Measurements from ENCODE around the gene IRAG1.

IRAG1 gene

DNA sequence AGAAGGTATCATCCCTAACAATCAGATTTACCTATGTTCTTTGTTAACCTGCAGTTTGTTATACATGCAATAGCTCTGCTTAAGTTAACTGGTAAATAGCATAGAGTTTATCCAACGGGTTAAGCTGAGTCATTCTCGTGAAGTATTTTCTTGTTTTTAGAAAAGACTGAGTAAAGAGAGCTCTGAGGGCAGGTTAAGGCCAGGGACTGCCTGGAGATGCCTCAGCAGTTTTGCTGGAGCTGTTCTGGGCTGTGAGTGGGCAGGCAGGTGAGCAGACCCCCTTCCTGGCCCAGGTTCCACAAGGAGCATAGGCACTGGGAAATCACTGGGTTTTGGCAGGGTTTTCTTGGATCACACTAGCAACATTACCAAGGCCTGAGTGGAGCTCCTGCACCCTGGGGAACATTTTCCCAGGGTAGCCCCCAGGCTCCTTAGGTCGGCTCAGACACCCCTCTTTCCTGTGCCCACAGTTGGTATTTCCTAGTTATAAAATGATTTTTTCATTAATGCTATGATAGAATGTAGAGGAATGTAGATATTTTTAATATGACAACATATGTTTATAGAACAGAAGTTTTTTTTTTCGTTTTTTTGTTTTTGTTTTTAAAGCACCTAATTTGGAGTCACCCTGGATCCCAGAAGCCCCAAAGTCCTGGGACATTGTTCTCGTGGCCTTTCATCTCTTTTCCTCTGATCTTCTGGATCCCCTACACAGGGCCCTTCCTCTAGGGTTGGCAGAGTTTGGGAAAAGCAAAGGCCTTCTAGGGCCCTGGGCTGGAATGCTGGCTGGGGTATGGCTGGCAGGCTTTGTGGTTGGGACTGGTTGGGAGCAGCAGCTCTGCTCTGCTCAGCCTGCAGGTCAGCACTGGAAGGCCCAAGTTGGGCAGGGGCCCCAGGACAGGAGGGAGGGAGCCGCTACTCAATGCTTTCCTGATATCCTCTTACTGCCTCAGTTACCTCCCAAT, 26.7 kb downstream of the IRAG1 start:
- DNase-seq, result no peak

DNA sequence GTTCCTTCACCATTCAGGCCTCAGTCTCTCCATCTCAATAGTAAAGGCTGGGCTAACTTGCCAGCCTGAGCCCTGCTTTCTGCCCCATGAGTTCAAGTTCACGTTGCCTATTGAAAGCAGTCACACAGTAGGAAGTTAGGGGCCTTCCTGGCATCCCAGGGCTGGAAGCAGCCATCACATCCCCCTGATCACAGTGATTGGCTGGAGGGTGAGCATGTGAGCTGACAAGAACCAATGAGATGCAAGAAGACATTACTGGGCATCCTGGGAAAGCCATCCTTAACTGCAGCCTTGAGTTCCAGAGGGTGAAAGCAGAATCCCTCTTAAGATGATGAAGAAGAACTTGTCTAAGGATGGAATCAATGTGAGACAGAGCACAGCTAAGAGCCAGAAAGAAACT, 29.1 kb downstream of the IRAG1 start:
- DNase-seq, result no peak

GRCh38 chr11:10663990-10664389, 29.6 kb downstream of the IRAG1 start:
- no peak for DNase-seq

GRCh38 chr11:10663365-10663764, 30.2 kb downstream of the IRAG1 start:
- no peak for DNase-seq

DNA sequence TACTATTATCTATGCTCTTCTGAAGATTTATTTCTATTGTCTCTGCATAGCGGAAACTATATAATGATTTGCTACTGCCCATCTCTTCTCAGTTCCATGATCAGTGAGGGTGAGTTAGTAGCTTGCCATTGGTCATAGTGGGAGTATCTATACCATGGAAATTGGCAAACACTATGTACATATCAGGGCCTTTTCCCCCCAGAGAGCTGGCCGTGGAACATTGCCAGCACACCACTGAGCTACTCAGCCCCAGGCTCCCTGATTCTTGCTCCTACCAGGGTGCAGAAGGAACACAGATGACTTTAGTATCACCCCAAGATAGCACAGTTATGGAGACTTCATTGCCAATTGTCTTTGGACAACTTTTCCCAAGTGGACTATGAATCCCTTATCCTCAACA, 33.2 kb downstream of the IRAG1 start:
- DNase-seq, result no peak

DNA sequence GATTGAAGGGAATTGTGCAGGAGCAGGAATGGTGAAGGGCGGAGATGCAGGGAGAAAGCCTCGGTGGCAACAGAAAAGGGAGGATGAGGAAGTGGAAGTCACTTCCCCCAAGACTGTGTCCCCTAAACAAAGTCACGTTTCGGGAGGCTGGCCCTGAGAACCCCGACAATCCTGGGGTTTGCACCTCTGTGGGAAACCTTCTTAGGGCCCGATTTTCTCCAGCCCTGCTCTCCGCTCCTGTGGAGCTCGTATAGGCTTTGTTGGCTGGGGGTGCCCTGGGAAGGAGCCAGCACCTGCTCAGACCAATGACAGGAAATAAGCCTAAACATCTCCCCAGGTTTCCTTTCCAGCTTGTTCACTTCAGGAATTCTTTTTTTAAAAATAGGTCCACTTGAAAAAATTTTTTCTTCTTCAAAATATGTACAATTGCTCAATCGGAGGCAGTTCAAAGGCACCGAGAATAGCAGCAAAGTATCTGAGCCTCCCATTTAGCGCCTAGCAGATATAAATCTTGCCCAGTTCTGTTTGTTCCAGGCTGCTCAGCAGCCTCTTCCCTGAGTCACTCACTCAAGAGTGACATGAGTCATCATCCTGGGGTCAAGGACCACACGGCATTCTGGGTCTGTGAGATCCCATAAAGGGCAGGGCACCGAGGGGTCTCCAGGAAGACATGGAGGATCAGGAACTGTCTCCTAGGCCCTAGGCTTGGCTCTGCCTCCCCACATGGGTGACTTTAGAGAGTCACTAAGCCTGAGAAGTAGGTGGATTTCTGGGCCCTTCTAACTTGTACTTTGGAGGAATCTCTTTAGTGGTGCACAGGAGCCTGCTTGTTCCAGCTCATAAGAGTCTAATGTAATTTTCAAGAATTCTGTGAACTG, 34.0 kb downstream of the IRAG1 start:
- DNase-seq, result peak in 1 of 14 donors; percentile 37

DNA sequence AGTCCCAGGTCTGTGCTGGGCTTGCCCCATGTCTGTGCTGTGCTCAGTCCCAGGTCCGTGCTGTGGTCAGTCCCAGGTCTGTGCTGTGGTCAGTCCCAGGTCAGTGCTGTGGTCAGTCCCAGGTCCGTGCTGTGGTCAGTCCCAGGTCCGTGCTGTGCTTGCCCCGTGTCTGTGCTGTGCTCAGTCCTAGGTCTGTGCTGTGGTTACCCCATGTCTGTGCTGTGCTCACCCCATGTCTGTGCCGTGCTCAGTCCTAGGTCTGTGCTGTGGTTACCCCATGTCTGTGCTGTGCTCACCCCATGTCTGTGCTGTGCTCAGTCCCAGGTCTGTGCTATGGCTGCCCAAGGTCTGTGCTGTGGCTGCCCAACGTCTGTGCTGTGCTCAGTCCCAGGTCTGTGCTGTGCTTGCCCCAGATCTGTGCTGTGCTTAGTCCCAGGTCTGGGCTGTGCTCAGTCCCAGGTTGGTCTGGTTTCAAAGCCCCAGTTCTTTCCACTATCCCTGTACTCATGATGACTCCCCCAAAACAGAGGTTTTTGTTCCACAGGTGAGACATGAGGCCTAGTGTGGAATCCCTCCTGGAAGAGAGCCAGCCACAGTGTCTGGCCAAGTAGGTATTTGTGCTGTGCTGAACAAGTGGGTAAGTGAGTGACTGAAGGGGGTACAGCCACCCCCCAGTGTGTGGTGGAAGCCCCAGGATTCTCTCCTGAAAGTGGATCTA, 34.8 kb downstream of the IRAG1 start:
- DNase-seq, result no peak

DNA sequence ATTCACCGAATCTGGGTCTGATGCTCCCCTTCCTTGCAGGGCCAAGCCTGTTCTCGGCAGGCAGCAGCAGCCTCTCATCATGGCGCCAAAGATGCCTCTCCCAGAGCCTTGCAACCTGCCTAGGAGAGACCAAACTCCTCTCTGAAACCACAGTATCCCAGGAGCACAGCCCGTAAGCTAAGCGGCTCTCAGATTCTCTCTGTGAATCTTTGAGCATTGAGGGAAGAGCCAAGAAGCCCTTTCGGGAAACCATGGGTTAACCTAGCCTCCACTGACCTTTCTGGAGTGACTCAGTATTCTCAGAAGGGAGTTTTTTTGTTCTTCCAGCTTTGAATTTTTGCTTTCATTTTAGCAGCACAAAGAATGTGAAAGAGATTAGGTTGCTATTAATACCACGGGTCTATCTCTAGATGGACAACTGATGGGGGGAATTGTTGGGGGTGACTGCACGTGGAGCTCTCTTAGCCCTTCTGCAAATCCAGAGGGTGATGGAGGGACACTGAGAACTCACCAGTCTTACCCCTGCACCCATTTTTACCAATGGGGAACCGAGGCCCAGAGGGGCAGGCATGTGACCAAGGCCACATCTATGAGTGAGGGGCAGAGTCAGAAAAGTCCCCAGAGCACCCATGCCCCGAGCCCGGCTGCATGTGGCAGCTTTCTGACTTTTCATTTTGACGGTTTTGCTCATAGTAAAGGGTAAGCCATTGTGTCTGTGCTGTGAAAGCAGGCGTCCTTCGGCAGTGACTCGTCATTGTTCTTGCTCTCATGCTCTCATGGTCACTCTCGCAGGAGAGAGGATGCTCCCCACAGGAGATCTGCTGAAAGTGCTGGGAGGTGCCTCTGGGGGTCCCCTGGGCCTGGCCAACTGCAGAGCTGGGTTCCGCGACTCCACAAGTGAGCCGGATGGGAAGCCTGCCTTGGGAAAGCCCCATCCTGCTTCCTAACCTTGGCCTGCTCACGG, 36.0 kb downstream of the IRAG1 start:
- DNase-seq, result peak in 1 of 14 donors; percentile 43

DNA sequence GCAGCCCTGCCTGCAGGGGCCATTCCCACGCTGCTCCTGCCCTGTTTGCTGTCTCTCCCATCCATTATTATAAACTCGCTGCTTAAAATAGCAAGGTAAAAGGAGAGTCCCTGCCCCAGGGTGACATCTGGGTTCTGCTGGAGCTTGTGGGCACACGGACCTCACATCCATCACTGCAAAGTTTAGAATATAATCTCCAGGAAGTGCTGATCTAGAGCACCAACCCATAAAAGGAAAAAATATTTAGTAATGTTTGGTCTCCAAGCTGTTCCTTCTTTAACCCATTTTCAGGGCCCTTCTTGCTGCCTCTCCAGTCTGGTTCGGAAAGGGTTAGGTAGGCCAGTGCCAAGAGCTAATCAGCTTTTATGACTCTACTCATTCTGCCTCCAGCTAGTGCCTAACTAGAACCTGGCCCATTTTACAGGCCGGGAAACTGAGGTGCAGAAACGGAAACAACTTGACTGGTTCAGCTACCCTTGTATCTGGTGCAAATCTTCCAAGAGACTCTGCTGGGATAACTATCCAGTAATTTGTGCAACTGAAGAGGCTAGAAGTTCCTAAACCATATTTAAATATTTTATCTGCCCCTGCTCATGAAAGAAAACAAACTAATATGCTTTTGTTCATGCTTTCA, 37.5 kb downstream of the IRAG1 start:
- no peak for DNase-seq

GRCh38 chr11:10655227-10655626, 38.3 kb downstream of the IRAG1 start:
- no peak for DNase-seq

DNA sequence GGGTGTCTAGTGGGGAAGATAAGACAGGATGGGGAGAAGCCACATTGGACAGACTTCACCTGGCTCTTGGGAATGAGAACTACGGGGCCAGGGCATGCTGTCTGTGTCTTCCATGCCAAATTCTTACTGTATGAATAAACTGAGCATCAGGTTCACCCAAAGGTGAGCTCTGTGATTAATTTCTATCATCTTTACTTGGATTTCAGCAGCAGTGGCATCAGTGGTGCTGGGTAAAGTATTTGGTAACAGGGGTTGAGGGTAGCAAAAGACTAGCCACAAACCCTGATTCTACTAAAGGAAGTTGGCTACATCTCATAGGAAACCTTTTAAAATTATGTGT, 38.8 kb downstream of the IRAG1 start:
- no peak for DNase-seq

- peak in 3 of 14 donors; percentile 17 to 39 (median 19) for DNase-seq
Measured at GRCh38 chr11:10653946-10654810, 39.4 kb downstream of the IRAG1 start.

DNA sequence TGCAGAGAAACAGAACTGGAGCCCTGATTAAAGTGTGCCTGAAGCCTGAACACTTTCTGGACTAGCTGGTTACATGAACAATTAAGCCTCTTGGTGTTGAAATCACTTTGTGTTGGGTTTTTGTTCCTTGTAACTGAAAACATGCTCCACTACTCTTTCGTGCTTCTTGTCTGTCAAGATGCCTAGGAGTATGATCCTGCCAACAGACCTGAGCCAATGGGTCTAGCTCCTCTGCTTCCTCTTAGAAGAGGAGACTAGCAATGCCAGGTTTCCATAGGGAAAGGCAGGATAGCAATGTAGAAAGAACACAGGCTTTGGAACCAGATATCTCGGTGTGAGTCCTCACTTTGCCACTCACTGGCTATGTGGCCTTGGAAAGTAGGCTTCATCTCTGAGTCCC, 40.3 kb downstream of the IRAG1 start:
- no peak for DNase-seq

DNA sequence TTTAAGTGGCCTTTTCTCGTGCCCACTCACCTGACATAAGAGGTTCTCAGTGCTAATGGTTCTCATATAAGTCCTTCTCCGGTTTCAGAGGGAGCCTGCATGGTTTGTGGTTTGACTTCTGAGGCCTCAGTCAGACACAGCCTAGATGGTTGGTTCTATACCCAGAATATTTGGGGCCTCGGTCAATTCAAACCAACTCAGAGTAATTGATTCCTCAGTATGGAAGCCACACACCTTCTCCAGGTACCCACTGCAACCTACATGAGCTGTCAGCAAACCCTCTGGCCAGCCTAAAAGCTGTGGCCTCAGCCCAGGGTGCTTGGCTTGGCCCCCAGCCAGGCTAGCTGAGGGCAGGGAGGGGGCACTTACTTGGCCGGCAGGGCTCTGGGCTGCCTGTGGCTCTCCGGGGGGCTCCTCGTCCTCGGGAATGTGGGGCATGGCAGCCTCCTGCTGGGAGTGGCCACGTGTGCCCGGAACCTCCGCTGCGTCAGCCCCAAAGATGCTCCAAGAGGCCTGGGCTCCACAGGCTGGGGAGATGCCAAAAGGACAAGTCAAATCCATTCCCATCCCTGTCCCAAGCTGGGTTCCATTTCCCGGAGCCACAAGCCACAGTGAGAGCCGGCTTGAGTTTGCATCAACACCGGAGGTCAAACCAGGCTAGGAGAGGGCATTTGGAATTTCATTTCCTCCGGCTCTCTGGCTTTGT, 41.7 kb downstream of the IRAG1 start:
- peak in 2 of 14 donors; percentile 29 to 73 for DNase-seq

DNA sequence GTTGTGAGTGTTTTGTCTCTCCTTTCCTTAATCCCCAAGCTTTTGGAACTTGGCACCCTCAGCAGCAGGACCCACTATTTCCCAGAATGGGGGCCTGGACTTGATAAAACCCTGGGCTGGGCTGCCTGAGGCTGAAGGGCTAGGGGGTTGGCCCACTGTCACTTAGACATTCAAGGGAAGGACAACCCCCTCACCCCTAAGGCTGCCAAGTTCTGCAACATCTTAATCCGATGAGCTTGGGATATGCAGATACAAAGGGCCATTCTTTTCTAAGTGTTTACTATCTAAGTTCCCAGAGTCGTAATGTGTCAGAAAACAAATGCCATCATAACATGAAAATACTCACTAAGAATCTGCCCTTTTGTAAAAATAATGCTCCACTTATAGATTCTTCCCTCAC, 42.9 kb downstream of the IRAG1 start:
- no peak for DNase-seq

- DNase-seq, result no peak
Measured at GRCh38 chr11:10650166-10650565, 43.4 kb downstream of the IRAG1 start.

DNA sequence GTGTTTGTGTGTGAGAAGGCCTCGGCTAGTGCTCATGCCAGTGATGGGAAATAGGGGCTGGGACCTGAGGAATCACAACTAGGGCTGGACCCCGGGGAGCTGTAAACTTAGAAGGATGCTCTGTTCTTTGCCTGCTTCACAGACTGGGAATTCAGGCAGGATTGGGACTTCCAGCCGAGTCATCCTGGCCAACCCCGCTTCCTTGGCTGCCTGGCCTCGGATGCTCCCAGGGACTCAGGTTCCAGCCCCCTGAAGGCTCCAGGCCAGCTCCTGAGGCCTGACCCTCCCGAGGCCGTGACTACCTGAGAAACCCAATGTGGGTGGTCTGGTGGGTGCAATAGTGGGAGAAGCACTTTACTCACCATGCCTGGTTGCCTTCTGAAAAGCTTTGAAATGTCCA, 44.7 kb downstream of the IRAG1 start:
- no peak for DNase-seq

DNA sequence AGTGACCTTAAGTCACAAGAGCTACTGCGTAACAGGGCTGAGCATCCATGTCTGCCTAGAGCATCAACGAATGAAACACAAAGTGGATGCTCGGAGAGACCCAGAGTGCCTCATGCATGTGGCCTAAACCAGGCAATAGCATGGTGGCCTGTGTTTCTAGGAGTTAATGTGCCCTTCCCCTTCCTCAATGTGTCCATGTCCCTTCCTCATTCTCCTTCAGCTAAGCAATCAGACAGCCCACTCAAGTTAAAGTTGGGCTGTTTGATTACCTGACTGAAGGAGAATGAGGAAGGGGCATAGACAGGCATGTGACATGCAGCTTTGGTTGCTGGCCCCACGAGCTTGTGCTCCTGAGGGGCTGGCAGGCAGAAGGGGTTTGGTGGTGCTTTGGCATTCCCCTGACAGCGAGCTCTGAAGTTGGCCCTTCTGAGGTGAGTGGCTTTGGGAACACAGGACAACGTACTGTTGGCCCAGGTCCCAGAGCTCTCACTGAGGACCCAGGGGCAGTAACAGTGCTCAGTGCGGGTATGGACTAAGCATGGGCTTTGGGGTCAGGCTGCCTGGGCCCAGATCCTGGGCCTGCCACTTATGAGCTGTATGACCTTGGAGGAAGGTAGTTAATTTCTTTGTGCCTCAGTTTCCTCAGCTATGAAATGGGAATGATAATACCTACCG, 46.7 kb downstream of the IRAG1 start:
- DNase-seq, result no peak

- DNase-seq, result no peak
Measured at GRCh38 chr11:10646005-10646404, 47.5 kb downstream of the IRAG1 start.

Measured in C1 segment of cervical spinal cord (tissue), 14 donors.